GM10266 (cell line): Measurements from ENCODE around the gene AHCTF1.

Experiments
- DNase-seq: peaks from one replicate; pipeline ENCODE4 v3.0.0; 2012; ENCODE audit errors: extremely low spot score
- TF ChIP-seq, protein P1 (sequence below): IDR thresholded peaks from 2 replicates; pipeline ENCODE4 v1.5.1; 2012; ENCODE audit warnings: mild to moderate bottlenecking, low read depth; ENCODE audit not compliant: control insufficient read depth, insufficient read depth; ENCODE audit errors: missing control alignments

The AHCTF1 gene

DNA sequence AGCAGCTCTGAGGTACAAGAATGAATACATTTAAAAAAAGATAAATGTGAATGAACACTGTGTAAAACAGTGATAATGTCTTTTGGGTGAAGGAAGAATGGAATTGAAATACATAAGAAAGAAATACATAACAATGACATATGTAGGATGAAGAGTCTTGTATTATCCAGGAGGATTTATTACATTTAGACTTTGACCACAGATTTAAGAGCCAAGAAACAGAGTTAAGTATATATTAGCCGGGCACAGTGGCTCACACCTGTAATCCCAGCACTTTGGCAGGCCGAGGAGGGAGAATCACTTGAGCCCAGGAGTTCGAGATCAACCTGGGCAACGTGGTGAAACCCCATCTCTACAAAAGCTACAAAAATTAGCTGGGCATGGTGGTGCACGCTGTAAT lies 127.9 kb downstream of the AHCTF1 start:
- TF ChIP-seq, protein P1, sequence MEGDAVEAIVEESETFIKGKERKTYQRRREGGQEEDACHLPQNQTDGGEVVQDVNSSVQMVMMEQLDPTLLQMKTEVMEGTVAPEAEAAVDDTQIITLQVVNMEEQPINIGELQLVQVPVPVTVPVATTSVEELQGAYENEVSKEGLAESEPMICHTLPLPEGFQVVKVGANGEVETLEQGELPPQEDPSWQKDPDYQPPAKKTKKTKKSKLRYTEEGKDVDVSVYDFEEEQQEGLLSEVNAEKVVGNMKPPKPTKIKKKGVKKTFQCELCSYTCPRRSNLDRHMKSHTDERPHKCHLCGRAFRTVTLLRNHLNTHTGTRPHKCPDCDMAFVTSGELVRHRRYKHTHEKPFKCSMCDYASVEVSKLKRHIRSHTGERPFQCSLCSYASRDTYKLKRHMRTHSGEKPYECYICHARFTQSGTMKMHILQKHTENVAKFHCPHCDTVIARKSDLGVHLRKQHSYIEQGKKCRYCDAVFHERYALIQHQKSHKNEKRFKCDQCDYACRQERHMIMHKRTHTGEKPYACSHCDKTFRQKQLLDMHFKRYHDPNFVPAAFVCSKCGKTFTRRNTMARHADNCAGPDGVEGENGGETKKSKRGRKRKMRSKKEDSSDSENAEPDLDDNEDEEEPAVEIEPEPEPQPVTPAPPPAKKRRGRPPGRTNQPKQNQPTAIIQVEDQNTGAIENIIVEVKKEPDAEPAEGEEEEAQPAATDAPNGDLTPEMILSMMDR: no peak

DNA sequence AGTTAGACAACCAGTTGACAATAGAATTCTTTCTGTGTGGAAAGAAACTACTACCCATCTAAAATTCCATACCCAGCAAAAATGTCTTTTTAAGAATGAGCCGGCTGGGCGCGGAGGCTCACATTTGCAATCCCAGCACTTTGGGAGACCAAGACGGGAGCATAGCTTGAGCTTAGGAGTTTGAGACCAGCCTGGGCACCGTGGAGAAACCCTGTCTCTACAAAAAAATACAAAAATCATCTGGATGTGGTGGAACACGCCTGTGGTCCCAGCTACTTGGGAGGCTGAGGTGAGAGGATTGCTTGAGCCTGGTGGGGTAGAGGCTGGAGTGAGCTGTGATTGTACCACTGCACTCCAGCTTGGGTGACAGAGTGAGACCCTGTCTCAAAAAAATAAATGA lies 128.4 kb downstream of the AHCTF1 start:
- TF ChIP-seq, protein P1: no peak

More for the DNA sequence above, 127.9 kb downstream of the AHCTF1 start:
- DNase-seq: no peak

DNA sequence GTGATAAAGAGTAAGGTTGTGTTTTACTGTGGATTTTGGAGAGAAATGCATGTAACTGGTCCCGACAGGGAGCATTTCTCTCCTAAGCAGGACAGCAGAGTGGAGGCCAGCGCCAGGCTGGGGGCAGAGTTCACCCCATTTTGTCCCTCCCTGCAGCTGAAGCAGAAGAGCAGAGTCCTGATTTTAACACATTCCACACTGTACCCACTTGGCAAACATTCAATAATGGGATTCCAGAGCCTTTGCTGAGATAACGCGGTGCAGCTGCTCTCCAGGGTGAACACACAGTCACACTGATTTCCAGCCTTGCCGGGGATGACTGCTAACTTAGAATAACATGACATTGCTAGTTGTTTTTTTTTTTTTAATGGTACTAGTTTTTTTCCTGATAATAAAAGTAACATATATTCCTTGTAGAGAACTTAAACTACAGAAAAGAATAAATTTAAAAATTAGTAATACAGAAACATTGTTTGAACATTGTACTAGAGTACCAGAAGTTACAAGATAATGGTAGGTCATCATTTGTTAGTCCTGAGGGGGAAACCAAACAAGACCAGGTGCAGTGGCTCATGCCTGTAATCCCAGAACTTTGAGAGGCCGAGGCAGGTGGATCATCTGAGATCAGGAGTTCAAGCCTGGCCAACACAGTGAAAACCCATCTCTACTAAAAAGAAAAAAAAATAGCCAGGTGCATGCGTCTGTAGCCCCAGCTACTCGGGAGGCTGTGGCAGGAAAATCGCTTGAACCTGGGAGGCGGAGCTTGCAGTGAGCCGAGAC lies 130.3 kb downstream of the AHCTF1 start:
- no peak for DNase-seq
- TF ChIP-seq, protein P1: no peak

More for the DNA sequence above, 128.4 kb downstream of the AHCTF1 start:
- DNase-seq: no peak

DNA sequence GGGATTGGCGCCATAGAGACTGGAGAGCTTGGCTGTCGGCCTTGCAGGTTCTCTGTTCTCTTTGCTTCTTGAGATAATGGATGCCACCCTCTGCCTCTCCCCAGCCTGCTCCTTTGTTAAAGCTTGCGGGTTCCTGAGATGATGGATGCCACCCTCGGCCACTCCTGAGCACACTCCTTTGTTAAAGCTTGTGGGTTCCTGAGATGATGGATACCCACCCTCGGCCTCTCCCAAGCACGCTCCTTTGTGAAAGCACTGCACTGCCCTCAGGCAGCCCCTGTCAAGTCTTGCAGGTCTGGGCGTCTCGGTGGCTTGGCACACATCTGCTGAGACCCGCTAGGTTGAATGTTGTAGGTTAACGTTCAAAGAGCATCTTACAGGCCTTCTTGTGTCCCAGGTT lies 131.0 kb downstream of the AHCTF1 start:
- no peak for DNase-seq

DNA sequence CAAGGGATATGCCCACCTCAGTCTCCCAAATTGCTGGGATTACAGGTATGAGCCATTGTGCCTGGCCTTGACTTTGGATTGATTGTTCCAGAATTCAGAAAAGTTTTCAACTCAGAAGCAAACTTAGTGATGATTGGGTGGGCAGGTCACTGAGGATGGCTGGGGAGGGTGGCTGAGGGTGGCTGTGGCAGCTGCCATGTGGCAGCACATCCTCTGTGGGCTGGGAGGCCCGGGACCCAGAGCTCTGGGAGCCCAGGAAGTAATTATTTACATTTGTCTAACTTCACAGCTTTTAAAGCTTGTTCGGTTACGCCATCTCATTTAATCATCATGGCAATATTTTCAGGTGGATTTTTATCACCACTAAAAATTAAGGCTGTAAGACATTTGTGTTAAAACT lies 131.4 kb downstream of the AHCTF1 start:
- TF ChIP-seq, protein P1: no peak

More for the DNA sequence above, 131.0 kb downstream of the AHCTF1 start:
- TF ChIP-seq, protein P1: no peak

DNA sequence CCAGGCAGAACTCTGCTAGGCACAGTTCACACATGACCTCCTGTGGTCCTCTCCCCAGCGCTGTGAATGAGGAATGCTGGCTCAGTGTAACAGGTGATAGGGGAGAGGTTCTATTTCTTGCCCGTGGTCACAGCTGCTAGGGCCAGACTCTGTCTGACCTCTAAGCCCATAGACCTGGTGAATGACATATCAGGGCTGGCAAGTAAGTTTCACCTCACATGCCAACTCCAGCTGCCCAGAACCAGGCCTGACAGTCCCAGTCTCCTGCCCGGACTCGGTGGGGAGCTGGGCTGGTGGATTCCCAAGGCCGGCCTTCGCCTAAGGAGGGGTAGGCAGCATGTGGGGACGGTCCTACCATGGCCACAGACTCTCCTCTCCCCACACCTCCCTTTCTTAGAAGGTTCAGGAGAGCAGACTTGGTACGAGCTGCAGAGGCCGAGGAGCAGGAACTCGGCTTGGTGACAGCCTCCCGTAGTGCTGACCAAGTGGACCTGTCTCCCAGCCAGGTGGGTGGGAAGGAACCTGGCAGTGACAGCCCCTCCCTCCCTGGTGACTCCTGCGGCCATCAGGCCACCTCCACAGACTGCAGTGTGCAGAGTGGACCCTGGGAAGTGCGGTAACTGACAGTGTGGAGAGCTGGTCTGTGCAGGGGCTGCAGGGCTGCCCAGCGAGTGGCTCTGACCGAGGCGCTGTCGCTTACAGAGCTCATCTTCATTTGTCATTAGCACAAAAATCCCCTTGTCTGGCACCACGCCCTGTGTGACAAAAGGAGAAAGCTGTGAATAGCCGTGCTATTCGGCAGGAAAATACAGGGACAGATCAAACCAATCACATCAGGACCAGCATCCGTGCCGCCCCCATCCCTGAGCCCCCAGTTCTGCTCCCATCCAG lies 132.9 kb downstream of the AHCTF1 start:
- TF ChIP-seq, protein P1: no peak
- no peak for DNase-seq

More for the DNA sequence above, 131.4 kb downstream of the AHCTF1 start:
- no peak for DNase-seq
